ENCODE data around the gene RING1. TPM values are rescaled to one million over a fixed set of nuclear protein-coding genes. Genes with fewer than 3 reads are reported as not detected.

RING1 gene
- total RNA-seq, 3 donors from 2014 or later = 11.8 to 20.6 (median 19.5) TPM

DNA sequence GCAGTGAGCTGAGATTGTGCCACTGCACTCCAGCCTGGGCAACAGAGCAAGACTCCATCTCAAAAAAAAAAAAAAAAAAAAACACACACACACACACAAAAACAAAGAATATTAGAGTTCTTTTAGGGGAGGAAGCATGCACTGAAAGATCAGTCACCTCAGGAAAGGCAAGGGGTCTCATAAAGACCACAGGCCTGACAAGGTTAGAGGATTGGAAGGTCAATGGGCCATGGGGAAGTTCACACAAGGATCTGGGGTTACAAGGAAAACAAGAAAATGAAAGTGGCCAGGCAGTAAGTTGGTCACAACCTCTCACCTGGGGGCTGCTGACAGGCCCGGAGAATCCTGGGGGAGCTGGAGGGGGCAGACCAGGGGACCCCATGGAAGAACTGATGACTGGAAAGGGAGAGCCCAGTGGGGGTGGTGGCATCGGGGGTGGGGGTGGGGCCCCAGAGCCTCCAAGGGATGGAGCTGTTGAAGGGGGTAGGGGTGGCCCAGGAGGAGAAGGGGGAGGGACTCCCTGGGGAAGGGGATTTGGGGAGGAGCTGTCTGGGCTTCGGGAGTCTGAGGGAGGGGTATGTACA, 9.4 kb upstream of the RING1 start:
- DNase-seq (ENCODE audit: low spot score in 2 of 2) = no peak
- Histone ChIP-seq H3K4me1 (peaks cover 10 to 26% of the 10 kb centered on the region in 2 donors), H3K27me3 (no peaks in the 10 kb centered on the region), H3K4me3 (peak overlapping the region; percentile 61 to 94 (median 92)), H3K9me3 (no peaks in the 10 kb centered on the region), H3K27ac (peak overlapping the region; percentile 98 to 99), H3K36me3 (no peaks in the 10 kb centered on the region)
- no peak for TF ChIP-seq POLR2A (IDR thresholded peaks at IDR 0.05)
- no peak for TF ChIP-seq POLR2AphosphoS5 (IDR thresholded peaks at IDR 0.05)
- TF ChIP-seq, protein P1, sequence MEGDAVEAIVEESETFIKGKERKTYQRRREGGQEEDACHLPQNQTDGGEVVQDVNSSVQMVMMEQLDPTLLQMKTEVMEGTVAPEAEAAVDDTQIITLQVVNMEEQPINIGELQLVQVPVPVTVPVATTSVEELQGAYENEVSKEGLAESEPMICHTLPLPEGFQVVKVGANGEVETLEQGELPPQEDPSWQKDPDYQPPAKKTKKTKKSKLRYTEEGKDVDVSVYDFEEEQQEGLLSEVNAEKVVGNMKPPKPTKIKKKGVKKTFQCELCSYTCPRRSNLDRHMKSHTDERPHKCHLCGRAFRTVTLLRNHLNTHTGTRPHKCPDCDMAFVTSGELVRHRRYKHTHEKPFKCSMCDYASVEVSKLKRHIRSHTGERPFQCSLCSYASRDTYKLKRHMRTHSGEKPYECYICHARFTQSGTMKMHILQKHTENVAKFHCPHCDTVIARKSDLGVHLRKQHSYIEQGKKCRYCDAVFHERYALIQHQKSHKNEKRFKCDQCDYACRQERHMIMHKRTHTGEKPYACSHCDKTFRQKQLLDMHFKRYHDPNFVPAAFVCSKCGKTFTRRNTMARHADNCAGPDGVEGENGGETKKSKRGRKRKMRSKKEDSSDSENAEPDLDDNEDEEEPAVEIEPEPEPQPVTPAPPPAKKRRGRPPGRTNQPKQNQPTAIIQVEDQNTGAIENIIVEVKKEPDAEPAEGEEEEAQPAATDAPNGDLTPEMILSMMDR (IDR thresholded peaks at IDR 0.05) = no peak
- intact Hi-C loops (cut with DNase I; ENCODE audit: low total_unique reads) = no loop called here

DNA sequence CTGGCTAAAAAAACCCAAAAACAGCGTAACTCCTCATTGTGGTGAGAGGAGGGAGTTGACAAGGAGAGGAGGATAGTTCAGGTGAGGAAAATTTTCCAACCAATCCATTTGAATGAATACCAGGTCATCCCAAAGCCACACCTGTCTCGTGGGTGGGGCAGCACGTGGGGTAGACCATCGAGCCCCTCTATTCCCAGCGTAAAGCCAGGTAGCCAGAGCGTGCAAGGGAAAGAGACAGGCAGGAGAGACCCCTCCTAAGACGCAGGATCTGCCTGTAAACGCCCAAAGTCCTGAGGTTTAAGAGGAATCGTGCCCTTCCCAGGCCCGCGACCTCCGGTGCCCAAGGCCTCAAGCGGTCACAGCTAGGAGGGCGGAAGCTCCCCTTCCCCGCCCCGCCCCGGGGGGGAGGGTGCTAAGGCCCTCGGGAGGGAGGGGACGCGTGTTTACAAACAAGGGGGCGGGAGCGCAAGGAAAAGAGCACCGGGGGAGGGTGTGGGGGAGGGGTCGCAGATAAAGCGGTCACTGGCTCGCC, 8.5 kb upstream of the RING1 start:
- peak overlapping the region; percentile 61 to 94 (median 92) for H3K4me3 ChIP-seq
- H3K9me3 ChIP-seq = no peaks in the 10 kb centered on the region
- no peak for DNase-seq (ENCODE audit: low spot score in 2 of 2)
- intact Hi-C loops (cut with DNase I; ENCODE audit: low total_unique reads) = no loop called here
- H3K36me3 ChIP-seq = no peaks in the 10 kb centered on the region
- peaks cover 10 to 31% of the 10 kb centered on the region in 2 donors for H3K4me1 ChIP-seq
- TF ChIP-seq, protein P1 (IDR thresholded peaks at IDR 0.05) = no peak
- no peak for TF ChIP-seq POLR2A (IDR thresholded peaks at IDR 0.05)
- TF ChIP-seq POLR2AphosphoS5 (IDR thresholded peaks at IDR 0.05) = no peak
- H3K27ac ChIP-seq = peak overlapping the region; percentile 98 to 99
- no peaks in the 10 kb centered on the region for H3K27me3 ChIP-seq

DNA sequence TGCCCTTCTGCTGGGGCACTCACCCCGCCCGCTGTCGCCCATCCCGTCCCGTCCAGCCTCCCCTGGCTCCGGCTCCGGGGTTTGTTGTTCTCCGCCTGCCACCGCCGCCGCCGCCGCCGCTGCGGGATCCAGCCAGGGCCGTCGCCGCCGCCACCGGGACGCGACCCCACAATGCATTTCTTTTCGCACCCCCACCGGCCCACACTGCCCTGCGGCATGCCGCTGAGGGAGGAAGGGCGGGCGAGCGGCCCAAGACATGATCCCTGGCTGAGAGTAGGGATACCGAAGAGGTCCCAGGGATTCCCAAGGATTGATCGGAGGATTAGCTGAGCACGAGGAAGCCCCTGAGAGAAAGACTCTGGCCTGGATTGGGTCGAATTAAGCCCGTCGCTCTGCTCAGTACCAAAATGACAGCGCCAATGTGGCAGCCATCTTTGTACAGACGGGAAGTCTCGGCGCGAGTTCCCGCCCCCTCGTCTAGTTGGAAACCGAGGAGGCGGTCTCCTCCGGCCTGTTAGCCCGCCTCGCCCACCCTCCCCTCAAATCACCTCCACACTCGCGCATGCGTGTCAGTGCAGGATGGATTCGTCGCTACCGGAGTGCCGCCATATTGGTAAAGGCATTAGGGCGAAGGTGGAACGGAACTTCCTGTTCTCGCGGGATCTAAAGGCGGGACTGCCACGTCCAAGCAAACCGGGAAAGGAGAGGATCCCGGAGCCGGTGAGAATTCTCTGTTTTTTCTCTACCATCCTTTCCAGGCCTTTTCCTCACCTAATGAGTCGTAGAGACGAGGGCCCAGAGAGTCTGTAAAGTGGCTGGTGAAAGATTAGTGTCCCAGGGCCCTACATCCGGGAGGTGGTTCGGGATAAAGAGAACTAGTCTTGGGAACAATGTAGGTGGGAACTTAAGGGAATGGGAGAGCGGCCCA, 7.8 kb upstream of the RING1 start, which contains the start of the genes RXRB and SLC39A7:
Gene RXRB (minus strand): TSS at position 447 of the 928 bp plus-strand sequence. CDS start 189 bp downstream, at position 258.
Gene SLC39A7 (plus strand): TSS at position 649 of the 928 bp plus-strand sequence. CDS start 379 bp downstream, outside the sequence.
- peak; percentile 99 to 100 for DNase-seq (ENCODE audit: low spot score in 2 of 2)
- H3K4me3 ChIP-seq = peak within 1 kb of the TSS; percentile 61 to 94 (median 92)
- H3K27me3 ChIP-seq = no peaks in the 10 kb centered on the region
- intact Hi-C loops (cut with DNase I; ENCODE audit: low total_unique reads) = no loop called here
- H3K27ac ChIP-seq = peak within 1 kb of the TSS; percentile 98 to 99
- TF ChIP-seq POLR2AphosphoS5 (IDR thresholded peaks at IDR 0.05) = peak; percentile 61 to 86 (median 79)
- TF ChIP-seq POLR2A (IDR thresholded peaks at IDR 0.05) = peak; percentile 48
- TF ChIP-seq, protein P1 (IDR thresholded peaks at IDR 0.05) = no peak
- no peaks in the 10 kb centered on the region for H3K36me3 ChIP-seq
- H3K9me3 ChIP-seq = no peaks in the 10 kb centered on the region
- peaks cover 10 to 37% of the 10 kb centered on the region in 2 donors for H3K4me1 ChIP-seq

DNA sequence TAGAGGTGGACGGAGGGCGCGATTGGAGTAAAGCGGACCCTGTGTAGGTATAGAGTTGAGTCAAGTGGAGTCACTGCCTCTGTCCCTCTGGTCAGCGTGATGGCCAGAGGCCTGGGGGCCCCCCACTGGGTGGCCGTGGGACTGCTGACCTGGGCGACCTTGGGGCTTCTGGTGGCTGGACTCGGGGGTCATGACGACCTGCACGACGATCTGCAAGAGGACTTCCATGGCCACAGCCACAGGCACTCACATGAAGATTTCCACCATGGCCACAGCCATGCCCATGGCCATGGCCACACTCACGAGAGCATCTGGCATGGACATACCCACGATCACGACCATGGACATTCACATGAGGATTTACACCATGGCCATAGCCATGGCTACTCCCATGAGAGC, 7.2 kb upstream of the RING1 start:
- H3K9me3 ChIP-seq = no peaks in the 10 kb centered on the region
- intact Hi-C loops (cut with DNase I; ENCODE audit: low total_unique reads) = no loop called here
- no peak for DNase-seq (ENCODE audit: low spot score in 2 of 2)

More for the DNA sequence above, 7.2 kb upstream of the RING1 start:
- H3K27ac ChIP-seq = peak overlapping the region; percentile 98 to 99
- H3K4me1 ChIP-seq = peaks cover 10 to 37% of the 10 kb centered on the region in 2 donors
- TF ChIP-seq POLR2AphosphoS5 (IDR thresholded peaks at IDR 0.05) (no peak), POLR2A (IDR thresholded peaks at IDR 0.05) (no peak)
- TF ChIP-seq, protein P1 (IDR thresholded peaks at IDR 0.05) = no peak
- H3K36me3 ChIP-seq = no peaks in the 10 kb centered on the region
- peak overlapping the region; percentile 61 to 94 (median 92) for H3K4me3 ChIP-seq
- no peaks in the 10 kb centered on the region for H3K27me3 ChIP-seq

Measured in breast epithelium (tissue), 4 donors.